GOT3 (cell line): Measurements from ENCODE around the gene KRTAP10-6.
"Not testable (repeated sequence)": the region's sequence is repeated elsewhere in the genome, so short reads cannot be mapped to it uniquely, and the experiment has no call there.

Experiments used
- DNase-seq: peaks from one replicate; lab custom pipeline; 2025; ENCODE audit warnings: mixed read lengths; lab: John Stamatoyannopoulos, UW

Gene KRTAP10-6

DNA sequence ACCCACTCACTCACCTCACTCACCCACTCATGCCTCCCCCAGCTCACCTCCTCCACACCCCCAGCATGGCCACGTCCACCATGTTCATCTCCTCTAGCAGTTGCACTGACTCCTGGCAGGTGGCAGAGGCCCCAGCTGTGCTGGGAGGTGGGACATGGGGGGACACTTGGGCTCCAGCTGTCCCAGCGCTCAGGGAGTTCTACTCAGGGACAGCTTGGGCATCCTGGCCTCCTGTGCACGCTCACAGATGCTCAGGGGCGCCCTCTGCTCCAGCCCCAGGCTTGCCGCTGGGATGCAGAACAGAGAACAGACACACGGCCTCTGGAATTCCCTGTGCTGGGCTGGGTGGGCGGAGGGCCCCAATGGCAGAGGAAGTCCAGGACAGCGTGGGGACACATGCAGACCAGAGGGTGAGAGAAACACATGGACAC lies 24.8 kb upstream of the KRTAP10-6 start:
- DNase-seq = no peak

DNA sequence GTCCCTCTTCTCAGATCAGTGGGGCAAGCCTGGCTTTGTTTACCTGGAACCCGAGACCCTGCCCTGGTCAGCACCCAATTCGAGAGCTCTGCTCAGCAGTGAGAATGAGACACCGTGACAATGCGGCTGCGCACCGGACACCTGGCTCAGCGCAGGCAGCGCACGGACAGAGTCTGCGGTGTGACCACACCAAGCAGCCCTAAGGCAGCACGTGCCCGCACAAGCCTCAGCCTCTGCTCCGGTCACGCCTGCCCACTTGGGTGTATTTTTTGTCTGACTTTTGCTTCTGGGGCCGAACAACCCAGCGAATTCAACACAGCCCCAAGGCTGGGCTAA lies 24.3 kb upstream of the KRTAP10-6 start:
- DNase-seq = no peak

DNA sequence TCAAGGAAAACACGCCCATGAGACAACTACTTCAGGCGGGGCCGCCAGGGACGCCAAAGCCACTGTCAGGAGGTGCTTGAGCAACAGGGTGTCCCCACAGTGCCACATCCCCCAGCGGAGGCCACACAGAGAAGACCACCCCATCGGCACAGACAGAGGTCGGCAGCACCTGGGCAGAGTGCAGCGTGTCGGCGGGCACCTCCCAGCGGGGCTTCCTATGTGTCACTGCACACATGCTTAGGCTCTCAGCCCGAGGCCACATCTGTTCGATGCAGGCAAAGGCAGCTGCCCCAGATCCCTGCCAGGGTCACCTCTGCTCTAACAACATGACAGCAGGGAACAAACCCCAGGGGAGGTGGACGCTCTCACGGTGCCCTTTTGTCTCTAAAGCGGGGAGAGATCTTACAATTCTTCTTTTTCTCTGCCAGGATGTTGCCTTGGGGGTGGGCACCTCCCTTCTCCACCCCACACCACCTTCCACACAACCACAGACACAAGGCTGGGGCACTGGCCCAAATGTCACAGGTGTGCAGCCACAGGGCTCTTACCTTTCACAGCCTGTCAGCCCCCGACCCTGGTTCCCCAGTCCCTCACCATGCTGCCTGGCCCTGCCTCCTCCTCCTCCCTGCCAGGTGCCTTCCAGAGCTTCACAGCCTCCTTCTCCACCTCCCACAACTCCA lies 23.7 kb upstream of the KRTAP10-6 start:
- DNase-seq = no peak

DNA sequence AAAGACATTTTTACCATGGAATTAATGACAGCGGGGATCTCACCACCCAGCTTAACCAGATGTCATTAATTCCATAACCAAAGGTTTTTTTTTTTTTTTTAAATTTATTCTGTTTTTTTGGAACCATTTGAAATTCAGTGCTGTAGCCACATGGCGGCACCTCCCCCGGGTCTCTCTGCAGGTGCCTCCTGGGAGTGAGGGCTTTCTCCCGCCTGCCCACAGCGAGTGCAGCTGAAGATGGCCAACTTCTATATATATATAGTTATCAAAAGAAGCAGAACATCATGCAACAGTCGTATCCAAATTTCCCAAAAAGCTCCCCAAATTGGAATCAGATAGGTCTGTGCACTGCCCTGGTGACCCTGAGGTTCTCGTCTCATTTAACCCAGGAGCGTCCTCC lies 23.2 kb upstream of the KRTAP10-6 start:
- no peak for DNase-seq

DNA sequence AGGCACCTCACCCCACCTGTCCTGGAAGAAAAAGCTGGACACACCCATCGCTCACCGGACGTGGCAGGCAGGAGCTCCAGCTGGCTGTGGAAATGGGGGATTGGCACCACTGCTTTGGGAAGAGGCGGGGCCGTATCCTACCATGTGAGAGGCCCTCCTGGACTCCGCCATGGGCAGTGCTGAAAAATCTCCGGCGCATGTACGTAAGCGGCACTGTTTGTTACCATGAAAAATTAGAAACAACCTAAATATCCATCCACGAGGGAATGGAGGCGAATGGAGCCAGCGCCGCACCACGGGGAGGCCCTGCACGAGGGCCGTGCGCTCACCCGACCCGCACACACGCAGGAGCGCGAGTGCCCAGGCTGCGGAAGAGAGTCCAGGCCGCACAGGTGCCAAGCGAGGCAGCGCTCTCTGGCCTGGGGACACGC lies 22.7 kb upstream of the KRTAP10-6 start:
- DNase-seq = no peak

DNA sequence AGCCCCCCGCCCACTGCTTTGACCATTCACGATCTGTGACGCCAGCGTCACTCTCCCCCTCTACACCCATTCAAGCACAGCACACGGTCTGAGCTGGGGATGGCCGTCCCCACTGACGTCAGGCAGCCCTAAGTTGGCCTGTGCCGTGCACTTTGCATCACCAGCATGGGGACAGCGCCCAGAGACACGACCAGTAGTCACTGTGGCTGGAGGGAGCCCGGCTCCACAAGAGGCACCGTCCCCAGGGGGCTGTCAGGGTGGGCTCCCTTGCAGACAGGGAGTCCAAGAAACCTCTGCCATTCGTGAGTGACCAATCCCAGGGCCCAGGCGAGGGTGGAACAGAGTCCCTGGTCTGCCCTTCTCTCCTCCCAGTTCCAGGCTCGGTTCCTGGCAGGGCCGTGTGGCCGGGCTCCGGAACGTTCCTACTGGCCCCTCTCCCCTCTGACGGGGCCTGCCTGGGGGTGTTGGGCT lies 21.9 kb upstream of the KRTAP10-6 start:
- DNase-seq = no peak

DNA sequence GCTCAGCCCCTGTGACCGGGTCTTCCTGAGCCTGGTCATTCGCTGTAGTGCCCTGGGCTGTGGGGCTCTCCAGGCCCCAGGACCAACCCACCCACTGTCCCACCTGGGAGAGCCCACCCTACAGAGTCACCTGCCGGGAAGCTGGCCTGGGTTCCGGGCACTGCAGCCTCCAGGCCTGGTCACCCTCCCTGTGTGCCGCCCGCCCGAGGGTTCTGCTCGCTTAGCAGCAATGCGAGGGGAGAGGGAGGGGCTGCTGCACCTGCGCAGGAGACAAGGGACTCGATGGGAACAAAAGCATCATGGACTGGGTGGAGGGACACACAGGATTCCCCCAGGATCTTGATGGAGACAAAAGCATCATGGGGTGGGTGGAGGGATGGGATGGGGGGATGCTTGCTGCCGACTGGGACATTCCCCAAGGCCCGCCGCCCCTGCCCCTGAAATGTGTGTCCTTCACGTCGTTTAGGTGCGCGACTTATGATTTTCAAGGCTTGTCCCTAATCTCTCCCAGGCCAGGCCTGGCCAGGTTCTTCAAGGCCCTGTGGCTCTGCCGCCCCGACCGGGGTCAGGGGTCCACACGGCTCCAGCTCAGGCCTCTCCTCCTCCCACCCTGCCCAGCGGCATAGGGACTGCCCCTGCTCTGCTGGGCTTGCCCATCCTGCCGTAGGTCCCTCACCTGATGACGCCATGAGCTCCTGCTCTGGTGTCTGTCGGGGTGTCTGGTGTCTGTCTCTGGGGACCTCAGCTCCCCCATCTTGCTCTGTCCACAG lies 21.3 kb upstream of the KRTAP10-6 start:
- no peak for DNase-seq

DNA sequence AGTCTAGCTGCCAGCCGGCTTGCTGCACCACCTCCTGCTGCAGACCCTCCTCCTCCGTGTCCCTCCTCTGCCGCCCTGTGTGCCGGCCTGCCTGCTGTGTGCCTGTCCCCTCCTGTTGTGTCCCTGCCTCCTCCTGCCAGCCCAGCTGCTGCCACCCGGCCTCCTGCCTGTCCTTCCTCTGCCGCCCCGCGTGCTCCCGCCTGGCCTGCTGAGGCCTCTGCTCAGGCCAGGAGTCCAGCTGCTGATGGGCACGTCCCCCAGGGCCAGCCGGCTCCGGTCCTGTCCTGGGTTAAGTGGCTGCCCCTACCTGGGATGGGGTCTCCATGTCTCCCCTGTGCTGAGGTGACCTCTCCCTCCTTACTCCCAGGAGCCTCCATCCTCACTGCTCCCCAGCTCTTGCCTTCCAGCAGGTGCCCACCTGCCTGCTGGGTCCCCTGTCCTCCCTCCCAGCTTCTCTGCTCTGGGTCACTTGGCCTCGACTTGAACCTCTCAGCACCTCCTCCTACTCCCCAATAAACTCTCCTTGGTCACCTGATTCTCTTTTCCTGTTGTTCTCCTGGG lies 20.4 kb upstream of the KRTAP10-6 start:
- no peak for DNase-seq

DNA sequence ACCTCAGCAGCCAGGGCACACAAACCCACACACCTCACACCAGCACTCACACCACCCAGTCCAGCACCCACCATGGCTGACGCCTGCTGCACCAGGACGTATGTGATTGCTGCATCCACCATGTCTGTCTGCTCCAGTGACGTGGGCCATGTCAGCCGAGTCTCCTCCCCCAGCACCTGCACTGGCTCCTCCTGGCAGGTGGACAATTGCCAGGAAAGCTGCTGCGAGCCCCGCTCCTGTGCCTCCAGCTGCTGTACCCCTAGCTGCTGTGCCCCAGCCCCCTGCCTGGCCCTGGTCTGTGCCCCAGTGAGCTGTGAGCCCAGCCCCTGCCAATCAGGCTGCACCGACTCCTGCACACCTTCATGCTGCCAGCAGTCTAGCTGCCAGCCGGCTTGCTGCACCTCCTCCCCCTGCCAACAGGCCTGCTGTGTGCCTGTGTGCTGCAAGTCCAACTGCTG lies 19.8 kb upstream of the KRTAP10-6 start, which contains the start of gene KRTAP10-8:
KRTAP10-8 (plus strand) TSS at position 51 of the 458 bp plus-strand sequence; CDS start at position 73, 22 bp downstream.
- DNase-seq = no peak

DNA sequence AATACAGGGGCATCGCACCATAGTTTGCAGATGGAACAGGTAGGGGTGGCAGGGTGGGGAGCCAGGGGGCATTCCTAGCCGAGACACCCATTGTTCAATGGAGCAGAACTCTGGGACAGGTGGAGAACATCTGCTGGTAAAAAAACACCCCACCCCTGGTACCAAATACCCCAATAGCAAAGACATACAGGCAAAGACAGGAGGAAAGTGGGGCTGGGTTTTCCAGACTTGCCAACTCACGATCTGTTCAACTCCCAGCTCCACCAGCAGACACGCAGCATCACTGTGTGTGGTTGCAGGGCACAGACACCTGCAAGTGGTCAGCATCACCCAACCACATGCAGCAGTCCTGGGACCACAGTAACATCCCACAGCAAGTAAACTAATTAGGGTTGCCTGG lies 19.2 kb upstream of the KRTAP10-6 start:
- DNase-seq = no peak

DNA sequence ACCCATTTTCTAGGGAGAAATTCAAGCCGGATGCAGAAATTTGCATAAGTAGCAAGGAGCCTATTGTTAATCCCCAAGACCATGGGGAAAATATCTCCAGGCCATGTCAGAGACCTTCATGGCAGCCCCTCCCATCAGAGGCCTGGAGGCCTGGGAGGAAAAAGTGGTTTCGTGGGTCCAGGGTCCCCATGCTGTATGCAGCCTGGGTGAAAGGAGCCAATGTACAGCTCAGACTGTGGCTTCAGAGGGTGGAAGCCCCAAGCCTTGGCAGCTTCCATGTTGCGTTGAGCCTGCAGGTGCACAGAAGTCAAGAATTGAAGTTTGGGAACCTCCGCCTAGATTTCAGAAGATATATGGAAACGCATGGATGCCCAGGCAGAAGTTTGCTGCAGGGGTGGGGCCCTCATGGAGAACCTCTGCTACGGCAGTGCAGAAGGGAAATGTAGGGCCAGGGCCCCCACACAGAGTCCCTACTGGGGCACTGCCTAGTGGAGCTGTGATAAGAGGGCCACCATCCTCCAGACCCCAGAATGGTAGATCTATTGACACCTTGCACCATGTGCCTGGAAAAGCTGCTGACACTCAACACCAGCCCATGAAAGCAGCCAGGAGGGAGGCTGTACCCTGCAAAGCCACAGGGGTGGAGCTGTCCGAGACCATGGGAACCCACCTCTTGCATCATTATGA lies 18.0 kb upstream of the KRTAP10-6 start:
- DNase-seq = not testable (repeated sequence)

DNA sequence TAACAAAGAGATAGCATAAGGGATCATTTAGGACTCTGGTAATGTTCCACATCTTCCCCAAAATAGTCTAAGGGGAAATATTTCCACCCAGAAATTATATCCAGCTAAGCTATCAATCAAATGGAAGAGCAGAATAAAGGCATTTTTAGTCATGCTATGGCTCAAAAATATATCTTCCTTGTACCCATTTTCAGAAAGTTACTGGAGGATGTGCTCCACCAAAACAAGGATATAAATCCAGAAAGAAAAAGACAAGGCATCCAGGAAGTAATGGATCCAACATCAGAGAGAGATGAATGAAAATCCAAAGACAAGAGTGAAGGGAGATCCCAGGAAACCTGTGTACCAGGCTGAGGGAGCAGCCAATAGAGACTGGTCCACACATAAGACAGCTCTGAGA lies 16.9 kb upstream of the KRTAP10-6 start:
- DNase-seq = no peak

DNA sequence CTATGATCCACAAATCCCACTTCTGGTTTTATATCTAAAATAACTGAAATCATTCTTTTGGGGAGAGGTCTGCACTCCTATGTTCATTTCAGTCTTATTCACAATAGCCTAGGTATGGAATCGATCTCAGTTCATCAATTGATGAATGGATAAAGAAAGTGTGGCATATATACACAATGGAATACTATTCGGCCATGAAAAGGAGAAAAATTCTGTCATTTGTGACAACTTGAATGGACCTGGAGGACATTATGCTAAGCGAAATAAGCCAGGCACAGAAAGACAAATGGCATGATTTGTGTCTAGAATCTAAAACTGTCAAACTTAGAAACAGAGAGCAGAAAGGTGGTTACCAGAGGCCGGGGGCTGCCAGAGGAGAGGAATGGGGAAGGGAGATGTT lies 14.2 kb upstream of the KRTAP10-6 start:
- no peak for DNase-seq

DNA sequence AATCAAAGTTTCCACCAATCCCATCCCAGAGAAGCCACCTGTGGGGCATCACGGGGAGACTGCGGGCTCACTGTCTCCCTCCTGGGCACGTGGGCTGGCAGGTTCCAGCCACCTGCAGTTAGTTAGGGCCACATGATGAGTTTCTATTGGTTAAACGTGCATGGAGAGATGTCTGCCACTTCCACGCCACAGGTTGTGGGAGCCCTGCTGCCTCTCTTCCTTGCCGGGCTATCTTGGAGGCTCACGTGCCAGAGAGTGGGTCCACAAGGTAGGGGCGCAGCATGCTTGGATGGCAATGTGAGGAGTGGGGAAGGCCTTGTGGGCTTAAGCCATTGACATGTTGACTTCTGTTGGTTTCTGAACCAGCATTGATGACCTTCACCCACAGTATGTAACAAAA lies 11.6 kb upstream of the KRTAP10-6 start:
- no peak for DNase-seq

DNA sequence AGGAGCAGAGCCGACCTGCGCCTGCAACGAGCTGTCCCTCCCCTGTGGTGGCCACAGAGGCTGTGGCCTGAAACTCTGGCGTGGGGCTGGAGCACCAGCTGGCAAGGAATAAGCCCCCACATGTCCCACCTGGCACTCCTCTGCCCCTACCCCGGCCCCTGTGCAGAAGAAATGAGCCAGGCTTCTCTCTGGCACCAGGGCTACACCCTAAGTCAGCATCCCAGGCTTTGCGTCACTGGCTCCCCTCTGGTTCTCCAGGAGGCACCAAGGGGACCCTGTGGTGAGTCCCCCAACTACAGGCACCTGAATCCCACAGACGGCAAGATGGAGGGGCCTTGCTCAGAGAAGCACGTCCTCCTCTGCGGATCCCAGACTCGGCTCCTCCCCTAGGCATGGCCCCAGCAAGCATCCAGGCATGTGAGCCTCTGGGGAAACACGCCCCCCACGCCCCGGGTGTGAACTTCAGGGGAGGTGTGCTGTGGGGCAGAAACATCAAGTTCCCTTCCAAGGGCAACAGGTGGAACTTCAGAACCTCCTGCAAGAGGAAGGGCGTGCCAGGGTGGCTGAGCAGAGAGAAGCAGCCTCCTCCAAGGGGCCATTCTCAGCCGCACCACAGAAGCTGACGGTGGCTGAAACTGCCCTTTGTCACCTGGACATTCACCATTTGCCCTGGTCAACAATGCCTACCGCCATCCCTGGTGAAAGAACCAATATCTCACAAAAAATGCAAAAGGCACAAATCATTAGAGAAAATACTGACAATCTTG lies 11.0 kb upstream of the KRTAP10-6 start:
- DNase-seq = no peak

DNA sequence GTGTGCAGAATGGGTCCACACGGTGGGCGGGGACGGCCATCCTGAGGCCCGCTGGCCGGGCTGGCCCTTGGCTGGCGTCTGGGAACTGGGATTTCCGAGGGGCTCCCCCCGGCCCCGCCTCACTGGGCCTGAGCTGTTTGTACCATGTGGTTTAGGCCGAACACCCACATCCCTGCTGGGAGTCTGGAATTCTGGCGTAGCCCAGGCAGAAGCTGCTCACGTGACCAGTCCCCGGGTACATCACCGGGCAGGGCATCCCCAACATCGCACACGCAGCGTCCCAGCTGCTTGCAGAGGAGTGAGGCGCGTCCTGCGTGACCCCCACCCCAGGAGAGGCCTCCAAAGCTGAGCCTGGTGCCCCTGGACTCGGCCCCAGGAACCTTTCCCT lies 10.2 kb upstream of the KRTAP10-6 start:
- no peak for DNase-seq

DNA sequence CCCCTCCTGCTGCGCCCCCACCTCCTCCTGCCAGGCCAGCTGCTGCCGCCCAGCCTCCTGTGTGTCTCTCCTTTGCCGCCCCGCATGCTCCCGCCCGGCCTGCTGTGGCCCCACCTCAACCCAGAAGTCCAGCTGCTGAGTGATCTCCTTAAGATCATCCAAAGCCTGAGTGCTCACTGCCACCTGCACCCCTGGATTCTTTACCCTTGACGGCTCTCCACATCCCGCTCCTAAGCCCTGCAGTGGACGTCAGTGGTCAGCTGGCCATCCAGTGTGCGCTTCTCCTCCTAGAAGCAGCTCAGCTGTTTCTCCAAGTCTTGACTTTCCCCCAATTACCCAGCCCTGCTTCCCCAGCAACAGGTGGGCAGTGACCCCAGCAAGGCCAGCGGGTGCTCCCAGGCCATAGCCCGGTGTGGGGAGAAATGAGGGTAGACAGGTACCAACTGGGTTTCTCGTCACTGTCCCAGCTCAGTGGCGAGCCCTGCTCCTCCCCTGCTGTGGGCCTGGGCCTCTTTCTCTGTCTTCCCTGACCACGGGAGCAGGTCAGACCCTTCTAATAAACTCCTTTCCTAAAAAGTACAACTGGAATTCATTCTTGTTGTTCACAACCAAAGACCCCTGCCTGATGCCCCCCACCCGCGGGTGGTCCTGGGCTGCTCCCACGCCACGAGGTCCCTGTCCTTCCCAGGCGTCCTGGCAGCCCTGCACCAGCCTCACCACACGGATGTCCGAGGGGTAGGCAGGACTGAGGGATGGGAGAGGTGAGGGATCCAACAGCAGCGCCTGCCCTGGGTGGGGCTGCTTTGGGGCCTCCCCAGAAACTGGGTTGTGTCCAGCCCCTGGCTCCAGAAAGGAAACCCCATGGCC lies 9.5 kb upstream of the KRTAP10-6 start:
- DNase-seq = no peak

DNA sequence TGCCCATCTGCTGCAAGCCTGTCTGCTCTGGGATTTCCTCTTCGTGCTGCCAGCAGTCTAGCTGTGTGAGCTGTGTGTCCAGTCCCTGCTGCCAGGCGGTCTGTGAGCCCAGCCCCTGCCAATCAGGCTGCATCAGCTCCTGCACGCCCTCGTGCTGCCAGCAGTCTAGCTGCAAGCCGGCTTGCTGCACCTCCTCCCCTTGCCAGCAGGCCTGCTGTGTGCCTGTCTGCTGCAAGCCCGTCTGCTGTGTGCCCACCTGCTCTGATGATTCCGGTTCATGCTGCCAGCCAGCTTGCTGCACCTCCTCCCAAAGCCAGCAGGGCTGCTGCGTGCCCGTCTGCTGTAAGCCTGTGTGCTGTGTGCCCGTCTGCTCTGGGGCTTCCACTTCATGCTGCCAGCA lies 8.8 kb upstream of the KRTAP10-6 start:
- DNase-seq = not testable (repeated sequence)

DNA sequence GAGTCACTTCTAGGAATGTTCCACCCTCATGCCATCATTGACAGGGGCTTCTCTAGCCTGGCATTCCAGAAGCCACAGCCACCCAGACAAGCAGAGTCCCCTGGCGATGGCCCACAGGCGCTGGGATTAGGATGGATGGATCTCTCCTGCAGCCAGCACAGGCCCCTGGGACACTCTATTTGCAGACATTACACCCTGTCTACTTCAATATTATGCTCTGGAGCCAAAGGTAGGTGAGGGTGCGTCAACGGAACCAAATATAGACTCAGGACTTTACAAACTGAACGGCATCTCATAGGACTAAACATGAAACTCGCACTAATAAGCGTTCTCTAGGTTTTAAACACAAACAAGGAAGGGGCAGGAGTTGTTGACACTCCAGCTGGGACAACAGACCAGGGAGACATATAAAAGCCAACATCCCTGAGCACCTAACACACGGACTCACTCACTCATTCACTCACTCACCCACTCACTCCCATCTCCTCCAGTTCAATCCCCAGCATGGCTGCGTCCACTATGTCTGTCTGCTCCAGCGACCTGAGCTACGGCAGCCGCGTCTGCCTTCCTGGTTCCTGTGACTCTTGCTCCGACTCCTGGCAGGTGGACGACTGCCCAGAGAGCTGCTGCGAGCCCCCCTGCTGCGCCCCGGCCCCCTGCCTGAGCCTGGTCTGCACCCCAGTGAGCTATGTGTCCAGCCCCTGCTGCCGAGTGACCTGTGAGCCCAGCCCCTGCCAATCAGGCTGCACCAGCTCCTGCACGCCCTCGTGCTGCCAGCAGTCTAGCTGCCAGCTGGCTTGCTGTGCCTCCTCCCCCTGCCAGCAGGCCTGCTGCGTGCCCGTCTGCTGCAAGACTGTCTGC lies 8.0 kb upstream of the KRTAP10-6 start, which contains the start of gene KRTAP10-7:
KRTAP10-7 (plus strand) TSS at position 480 of the 861 bp plus-strand sequence; CDS start at position 505, 25 bp downstream.
- DNase-seq = not testable (repeated sequence)
